GM21528 (cell line): Measurements from ENCODE around the gene SMOC2.

ENCODE experiments used
- ATAC-seq: cut with Tn5 transposase; IDR thresholded peaks from one replicate; pipeline ENCODE4 v1.9.1; 2021; ENCODE audit warnings: mild to moderate bottlenecking, moderate library complexity; ENCODE audit not compliant: unreplicated experiment, low FRiP score

The SMOC2 gene

DNA sequence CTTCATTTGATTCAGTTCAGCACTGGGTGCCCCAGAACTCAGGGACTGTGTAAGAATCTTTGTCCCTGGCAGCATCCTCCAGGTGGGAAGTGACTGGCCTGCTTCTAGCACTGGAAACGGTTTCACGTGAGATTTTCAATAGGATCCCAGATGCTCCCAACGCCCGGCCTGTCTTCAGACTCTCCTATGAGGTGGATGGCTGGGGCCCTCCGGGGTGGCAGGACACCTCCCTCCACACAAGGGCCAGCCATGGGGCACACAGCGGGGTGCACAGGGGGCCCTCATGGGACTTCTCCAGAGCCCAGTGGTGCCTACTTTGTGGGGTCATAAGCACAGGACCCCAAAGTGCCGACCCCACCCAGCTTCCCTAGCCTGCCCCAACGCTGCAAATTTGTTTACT is 72.8 kb downstream of the SMOC2 start:
- no peak for ATAC-seq

DNA sequence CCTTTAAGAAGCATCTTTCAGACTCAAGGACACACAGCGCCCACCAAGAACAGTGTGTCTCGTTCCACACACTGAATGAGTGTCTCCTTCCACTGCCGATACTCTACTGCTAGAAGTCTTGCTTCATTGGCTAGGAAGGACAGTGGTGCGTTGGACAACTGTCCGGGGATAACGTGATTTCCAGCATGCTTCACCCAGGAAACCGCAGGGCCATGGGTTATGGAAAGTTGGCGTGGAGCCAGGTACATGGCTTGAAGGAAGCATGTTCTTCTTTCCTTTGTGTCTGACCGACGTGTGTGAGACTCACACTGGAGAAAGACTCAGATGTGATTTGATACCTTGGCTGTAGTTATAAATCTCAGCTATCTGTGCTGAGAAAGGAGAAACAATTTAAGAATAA is 73.2 kb downstream of the SMOC2 start:
- ATAC-seq: no peak

GRCh38 chr6:168515376-168515775 is 74.4 kb downstream of the SMOC2 start:
- ATAC-seq: no peak

DNA sequence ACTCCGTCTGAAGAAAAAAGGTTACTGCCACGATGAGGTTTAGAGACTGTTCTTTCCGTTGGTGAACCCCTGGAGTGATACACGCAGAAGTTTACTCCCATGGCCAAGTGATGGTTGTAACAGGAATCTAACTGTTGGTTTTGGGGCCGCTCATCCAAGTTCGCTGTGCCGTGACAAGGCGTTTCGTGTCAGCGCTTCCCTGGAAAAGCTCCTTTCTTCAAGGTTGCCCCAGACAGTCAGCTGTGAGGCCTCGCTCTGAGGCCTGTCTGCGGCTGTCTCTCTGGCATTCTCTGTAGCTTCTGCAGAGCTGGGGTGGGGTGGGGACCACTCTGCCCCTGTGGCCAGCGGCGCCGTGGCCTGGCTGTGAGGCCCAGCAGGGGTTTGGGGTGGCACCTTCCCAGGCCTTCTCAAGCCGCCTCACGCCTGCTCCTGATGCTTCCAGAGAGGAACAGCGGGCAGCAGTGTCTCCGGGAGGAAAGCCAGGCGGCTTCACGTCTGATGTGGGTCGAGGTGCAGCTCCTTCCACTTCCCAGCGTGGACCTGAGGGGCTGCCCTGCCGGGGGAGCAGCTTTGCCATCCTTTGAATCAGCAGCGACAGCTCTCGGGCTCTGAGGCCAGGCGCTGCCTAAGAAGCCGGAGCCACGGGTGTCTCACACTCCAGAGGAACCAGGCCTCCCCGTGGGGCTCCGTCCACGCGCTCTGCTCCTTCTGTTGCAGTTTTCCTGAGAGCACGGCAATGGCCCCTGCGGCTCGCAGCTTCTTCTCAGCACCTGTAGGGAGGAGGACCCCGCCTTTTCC is 76.2 kb downstream of the SMOC2 start:
- ATAC-seq: no peak

DNA sequence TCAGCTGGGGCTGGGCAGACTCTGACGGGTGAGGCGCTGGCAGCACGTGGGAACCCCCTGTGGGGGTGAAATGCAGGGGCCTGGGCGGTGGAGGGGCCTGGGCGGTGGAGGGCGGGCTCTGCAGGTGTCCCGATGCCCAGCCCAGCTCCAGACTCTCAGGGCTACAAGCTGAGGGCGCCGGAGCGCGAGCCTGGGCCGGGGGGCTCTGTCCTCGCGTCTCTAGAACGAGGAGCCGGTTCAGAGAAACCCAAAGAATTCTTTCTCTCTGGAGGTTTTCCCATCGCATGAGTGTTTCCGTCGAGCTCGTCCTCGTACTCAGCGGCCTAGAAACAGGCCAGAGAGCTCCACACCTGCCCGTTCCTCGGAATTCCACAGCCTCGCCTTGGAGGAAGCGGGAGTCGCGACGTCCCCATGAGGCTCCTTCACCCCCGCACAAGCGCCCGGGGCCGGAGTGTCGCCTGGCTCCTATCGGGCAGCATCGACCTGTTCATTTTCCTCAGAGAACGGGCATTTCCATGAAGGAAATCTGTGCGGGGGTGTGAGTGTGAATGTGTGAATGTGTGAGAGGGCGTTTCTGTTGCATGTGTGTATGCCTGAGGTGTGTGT is 76.9 kb downstream of the SMOC2 start:
- ATAC-seq: no peak

DNA sequence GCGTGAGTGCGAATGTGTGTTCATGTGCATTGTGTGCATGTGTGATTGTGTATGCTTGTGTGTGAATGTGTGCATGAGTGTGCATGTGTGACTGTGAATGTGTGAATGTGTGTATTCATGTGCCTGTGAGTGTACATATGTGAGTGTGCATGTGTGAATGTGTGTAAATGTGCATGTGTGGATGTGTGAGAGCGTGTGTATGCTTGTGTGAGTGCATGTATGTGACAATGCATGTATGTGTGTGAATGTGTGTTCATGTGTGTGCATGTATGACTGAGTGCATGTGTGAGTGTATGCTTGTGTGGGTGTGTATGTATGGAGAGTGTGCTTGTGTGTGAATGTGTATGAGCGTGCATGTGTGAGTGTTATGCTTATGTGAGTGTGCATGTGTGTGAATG is 77.4 kb downstream of the SMOC2 start:
- no peak for ATAC-seq

- no peak for ATAC-seq
These were observed 77.9 kb downstream of the SMOC2 start for GRCh38 chr6:168518867-168519266.

DNA sequence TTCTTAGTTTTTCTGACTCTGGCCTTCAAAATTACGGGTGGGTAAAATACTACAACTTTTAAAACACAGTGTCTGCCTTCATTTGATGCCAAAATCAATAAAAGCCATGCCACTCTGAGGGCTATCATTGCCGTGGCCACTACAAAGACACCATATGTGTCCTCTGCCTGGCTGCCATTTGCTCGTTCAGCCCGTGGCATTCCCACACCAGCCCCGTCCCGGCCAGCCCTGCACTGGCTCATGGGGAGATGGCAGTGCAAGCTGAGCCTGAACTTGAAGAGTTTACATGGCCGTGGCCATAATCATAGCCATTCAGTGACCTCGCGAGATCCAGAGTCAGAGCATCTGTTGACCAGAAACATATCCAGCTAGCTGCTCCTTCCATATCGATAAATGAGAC is 79.2 kb downstream of the SMOC2 start:
- ATAC-seq: no peak

- no peak for ATAC-seq
These were observed 83.6 kb downstream of the SMOC2 start for GRCh38 chr6:168524571-168525001.

GRCh38 chr6:168525114-168525513 is 84.1 kb downstream of the SMOC2 start:
- no peak for ATAC-seq

- no peak for ATAC-seq
These were observed 85.1 kb downstream of the SMOC2 start for GRCh38 chr6:168525926-168526630.

GRCh38 chr6:168526841-168527281 is 85.9 kb downstream of the SMOC2 start:
- ATAC-seq: no peak

GRCh38 chr6:168527451-168528210 is 86.6 kb downstream of the SMOC2 start:
- ATAC-seq: no peak

GRCh38 chr6:168528474-168529095 is 87.6 kb downstream of the SMOC2 start:
- no peak for ATAC-seq

- ATAC-seq: no peak
These were observed 88.2 kb downstream of the SMOC2 start for GRCh38 chr6:168529214-168529613.

GRCh38 chr6:168530653-168531071 is 89.7 kb downstream of the SMOC2 start:
- no peak for ATAC-seq

DNA sequence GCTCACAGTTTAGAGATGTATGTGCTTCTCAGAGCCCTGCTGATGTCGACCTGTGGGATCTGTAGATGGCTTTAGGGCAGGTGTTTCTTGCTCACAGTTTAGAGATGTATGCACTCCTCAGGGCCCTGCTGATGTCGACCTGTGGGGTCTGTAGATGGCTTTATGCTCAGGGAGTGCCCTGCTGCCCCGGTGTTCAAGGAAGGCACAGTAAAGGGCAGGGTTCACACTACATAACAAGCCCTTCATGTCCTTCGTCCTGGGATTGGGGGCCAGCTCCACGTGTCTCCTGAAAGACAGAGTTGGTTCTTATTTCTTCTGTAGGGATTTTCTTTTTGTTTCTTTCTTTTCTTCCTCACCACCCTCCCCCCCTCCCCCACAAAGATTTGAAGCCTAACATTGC is 91.1 kb downstream of the SMOC2 start:
- no peak for ATAC-seq

- ATAC-seq: no peak
These were observed 92.4 kb downstream of the SMOC2 start for GRCh38 chr6:168533414-168533813.

DNA sequence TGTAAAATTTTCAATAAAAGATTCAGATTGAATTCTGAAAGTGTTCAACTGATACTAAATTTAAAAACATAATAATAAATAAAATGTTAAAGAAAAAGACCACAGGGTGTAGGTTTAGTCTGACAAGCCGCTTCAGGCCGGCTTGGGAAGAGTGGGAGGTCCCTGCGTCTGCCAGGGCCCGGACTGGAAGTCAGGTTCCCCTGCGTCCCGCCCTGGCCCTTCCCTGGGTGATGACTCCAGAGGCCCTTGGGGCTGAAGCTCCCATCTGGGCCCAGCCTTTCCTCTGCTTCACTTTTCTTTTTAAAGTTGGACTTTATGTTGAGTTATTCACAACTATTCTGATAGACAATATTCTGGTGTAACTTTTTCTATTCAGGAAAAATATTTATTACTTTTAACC is 93.3 kb downstream of the SMOC2 start:
- no peak for ATAC-seq

DNA sequence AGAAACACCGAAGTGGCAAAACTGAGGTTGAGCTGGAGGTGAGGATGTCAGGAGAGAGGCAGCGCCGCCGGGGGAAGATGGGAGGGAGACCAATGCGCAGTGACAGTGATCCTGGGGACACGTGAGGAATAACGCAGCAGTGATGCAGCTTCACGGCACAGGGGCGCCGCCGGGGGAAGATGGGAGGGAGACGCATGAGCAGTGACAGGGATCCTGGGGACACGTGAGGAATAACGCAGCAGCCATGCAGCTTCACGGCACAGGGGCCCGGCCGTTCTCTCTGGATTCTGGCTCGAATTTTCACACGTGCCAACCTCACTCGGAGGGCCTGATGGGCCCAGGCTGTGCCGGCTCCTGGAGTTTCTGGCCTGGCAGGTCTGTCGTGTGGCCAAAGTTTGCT is 94.7 kb downstream of the SMOC2 start:
- no peak for ATAC-seq
